Cortex of kidney (tissue), 1 donor: ENCODE measurements around the gene SBF1.

Experiments used
- DNase-seq: peaks from one replicate; lab custom pipeline; 2025; lab: John Stamatoyannopoulos, UW

Gene SBF1

DNA sequence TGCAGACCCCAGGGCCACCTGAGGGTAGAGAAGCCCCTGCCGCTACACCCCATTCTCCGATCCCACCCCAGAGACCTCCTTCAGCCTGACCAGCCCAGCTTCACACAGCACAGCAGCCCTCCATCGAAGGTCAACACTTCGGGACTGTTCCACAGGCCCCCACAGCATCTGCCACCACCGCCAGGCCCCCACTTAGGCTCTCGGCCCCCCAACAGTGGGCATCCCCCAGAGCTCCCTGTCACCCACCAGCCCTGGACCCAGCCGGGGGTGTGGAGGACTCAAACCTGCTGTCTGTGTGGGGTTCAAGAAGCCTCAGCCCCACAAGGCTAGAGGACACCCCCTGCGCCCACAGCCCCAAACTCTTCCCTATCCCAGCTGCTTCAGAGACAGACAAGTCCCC is 6.2 kb downstream of the SBF1 start:
- no peak for DNase-seq

DNA sequence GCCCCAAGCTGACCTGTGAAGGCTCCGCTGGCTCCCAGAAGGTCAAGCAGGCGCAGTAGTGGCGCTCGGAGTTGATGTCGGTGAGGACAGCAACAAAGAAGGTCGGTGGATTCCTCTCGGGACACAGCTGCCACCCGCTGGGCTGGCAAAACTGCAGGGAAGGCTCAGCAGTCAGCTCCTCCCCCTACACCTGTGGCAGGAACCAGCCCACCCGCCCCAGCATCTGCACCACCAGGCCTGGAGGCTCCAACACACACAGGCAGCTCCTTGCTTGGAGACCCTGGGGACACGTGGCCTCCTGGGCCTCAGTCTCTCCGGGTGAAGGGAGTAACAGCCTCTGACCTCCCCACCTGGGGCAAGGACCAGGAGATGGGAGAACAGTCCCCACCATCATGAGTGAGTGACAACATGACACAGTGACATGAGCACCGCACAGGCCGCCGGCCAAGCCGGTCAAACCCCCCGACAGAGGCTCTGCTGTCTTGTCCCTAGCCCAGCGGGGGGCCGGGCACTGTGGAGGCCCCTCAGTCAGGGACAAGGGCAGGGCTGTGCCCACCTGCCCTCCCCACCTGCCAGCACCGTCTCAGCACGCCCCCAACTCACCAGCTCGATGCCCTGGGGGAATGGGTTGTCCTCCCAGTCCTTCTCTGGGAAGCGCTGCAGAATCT is 6.9 kb downstream of the SBF1 start:
- no peak for DNase-seq

DNA sequence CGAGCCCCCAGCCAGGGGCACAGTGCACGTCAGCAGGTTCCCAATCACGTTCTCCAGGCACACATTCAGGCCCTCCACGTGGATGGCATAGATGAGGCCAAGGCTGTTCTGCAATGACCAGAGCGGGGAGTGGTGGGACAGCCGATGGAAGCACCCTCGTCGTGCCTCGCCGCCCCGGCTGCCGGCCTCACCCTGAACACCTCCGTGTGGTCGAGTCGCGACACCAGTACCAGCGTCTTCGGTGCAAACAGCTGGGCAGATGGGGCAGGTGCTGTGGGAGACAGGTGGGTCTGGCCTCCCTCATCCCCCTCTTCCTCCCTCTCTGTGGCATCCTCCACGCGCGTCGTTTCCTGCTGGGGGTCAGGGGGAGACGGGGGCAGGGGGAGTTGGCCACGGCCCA is 7.5 kb downstream of the SBF1 start:
- DNase-seq = no peak

DNA sequence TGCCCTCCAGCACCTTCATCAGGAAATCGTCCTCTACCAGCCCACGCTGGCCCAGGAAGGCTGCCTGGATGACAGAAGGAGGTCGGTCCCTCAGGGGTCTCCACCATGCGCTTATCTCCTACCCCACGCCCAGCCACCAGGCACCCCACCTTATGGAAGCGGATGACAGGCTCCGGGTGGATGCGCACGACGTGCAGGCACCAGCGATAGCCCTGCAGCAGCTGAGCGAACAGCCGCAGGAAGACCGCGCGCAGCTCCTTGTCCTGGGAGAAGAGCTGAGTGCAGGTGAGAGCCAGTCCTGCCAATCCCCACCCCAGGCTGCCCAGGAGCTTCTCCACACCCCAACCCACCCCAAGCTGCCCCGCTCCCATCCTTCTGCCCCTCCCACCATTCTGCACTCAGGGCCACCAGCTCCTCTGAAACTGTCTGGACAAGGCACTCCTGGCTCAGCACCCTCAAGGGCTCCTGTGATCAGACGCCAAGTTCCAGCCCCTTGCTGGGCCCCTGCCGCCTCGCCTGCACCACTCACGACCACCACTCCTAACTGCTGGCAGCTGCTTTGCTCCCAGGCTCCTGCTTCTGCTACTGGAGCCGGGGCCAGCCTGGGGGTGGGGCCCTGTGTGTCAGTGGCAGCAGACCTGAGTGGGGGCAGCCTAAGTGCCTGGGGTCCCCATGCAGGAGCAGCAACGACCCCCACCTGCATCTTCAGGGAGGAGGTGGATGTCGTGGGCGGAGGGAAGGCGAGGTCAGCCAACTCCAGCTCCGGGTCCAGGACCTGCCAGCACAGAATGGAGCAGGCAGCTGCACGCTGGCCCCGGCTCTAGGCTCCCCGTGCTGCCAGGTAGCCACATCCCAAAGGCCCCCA is 9.5 kb downstream of the SBF1 start:
- DNase-seq = no peak

DNA sequence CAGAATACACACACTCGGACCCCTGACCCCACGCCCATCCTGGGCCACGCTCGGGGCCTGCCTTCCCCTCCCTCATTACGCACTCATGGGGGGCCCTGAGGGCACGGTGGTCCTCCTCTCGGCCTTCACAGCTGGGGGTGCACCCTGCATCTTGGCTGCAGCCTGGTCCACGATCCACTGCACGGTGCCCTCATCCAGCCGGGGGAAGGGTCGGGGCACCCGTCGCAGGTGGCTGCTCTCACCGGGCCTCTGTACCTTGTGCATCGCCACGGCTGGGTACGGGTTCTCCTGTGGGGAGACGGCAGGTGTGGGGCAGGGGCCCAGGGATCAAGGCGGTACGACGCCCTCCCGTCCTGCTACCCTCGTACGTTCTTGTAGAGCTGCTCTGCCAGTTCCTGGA is 10.4 kb downstream of the SBF1 start:
- DNase-seq = no peak

DNA sequence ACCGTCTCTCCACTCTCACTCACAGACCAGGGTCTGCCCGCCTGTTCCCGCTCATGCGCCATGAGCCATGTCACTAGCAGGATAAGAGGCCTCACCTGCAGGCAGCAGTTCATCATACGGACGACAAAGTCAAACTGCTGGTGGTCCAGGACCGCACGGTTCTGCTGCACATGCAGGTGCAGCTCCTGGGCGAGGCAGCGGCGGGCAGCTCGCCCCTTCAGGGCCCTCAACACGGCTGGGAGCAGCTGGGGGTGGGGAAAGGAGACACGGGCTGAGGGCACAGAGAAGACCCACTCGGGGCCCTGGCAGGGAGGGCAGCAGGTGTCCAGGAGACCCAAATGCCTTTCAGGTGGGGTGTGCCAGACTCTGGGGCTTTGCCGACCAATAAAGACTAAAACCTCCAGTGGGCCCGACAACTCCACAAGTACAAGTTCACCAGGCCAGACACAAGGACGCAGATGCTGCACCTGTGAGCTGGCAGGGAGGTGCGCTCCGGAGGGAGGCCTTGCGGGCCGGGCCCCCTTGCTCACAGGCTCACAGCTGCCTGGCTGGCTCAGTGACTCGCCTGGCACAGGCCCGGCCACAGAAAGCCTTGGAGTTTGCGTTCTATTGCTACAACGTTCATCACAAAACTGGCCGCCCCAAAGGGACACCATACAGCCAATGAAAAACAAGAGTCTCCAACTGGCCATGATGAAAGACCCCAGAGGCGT is 11.5 kb downstream of the SBF1 start:
- no peak for DNase-seq

DNA sequence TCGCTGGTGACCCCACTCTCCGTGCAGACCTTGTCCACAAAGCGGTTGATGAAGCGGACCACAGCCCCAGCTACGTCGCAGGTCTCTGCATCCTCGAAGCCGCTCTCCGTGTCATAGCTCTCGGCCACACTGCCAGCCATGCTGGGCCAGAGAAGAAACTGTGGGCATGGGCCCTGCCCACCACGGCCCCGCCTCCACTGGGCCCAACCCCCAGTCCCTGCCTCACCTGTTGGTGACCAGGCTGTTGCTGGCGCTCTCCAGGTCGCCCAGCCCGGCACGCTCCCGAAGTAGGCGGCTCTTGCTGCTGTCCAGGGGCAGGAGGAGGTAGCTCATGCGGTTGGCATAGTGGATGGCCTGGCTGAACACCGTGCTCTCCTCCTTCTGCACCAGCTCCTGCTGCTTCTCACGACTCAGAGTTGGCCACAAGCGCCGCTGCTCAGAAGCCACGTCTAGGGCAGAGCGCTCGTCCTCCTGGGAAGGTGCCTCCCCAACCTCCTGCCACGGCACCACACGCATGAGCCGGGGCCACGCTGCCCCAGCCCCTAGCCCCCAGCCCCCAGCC is 12.8 kb downstream of the SBF1 start:
- no peak for DNase-seq

DNA sequence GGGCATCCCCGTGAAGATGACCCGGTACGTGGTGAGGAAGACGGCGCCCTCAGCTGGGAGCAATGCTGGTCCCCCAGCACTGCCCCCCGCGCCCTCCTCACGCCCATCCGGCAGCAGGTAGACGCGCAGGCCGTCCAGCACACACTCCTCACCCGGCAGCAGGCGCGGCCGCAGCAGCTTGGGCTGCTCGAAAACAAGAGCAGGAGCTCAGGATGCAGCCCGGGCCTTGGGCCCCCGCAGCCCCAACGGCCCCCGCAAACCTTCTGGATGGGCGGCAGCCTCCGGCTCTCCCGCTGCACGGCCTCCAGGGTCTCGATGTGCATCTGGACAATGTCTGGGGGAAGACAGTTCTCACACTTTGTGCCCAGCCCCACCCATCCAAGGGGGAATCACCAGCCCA is 13.3 kb downstream of the SBF1 start:
- DNase-seq = no peak

DNA sequence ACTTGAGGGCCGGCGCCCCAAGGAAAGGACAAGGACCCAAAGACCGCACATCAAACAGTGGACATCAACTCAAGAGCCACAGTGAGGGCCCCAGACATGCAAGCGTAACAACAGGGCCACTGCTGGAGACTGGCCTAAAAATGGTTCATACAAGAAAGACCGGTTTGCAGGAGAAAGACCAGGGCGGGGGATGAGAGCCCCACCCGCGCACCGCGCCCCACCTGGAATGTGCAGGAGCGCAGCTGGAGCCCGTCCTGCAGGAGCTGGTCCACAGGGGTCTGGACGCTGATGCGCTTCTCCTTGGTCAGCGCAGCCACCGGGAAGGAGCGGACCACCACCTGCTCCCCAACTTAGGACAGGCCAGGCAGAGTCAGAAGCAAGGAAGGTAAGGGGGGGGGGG is 13.9 kb downstream of the SBF1 start:
- no peak for DNase-seq

DNA sequence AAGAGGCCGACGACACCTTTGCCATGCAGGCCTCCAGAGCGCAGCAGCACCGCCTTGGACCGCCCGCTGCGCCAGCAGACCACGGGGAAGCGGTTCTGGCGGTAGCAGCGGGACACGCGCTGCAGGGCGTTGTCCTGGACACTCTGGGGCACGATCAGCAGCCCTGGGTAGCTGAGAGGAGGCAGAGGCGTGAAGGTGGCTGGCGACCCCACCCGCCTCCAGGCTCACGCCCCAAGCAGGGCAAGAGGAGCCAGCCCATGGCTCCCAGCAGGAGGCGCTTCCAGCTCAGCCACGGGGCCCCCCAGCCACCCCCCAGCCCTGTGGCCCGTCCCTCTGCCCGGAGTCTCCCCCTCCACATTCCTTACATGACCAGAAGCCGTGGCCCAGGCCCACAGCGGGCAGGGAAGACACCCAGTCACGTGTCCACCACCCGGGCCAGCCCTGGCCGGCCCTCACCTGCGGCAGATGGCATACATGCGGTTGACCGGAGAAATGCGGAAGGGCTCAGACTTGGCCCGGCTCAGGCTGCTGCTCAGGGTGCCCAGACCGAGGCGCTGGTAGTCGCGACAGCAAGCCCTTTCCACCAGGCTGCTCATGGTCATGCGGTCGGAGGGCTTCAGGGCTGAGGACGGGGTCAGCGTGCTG is 15.2 kb downstream of the SBF1 start:
- no peak for DNase-seq

DNA sequence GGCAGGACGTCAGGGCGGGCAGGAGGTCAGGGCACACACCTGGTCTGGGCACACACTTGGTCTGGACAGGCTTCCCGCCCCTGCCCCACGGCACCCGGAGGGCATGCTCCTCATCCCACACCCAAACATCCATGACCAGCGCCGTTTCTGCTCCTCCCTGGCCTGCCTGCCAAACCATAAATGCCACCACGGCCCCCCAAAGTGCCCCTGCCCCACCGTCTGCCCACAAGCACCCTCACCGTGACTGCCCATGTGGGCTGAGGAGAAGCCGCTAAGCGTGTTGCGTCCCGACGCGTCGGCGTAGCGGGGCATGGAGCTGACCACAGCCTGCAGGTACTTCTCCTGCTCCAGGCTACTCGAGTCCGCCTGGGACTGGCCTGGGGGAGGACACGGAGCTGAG is 15.8 kb downstream of the SBF1 start:
- no peak for DNase-seq

DNA sequence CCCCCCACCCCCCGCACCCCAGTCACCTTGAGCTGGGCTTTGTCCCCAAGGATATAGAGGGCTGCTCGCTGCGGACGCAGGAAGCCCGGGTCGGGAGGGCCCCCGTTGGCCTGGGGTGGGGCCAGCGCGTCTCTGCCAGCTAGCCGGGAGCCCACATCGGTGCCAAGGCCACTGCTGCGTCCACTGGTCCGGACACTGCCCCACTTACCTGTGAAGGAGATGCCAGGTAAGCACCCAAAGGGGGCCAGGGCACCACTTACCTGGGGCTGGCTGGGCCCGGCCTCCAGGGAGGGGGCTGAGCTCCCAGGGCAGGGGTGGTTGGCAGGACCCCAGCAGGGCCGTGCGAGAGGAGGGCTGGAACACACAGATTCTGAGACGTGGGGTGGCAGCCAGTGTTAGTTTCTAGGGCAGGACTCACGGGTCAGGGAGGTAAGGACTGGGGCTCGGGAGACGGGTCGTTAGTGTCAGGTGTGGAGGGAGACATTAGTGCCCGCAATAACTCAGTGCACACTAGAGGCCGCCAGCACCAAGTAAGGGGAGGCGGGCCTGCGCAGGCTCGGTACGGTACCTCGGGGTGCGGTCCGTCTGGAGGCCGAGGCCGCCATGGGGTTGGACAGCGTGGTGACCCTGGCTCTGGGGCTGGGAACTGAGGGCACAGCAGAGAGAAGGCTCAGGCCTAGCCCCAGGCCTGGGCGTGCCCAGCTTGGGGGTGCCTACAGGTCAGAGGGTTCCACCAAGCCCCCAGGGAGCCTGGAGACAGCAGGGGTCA is 18.2 kb downstream of the SBF1 start:
- DNase-seq = no peak

DNA sequence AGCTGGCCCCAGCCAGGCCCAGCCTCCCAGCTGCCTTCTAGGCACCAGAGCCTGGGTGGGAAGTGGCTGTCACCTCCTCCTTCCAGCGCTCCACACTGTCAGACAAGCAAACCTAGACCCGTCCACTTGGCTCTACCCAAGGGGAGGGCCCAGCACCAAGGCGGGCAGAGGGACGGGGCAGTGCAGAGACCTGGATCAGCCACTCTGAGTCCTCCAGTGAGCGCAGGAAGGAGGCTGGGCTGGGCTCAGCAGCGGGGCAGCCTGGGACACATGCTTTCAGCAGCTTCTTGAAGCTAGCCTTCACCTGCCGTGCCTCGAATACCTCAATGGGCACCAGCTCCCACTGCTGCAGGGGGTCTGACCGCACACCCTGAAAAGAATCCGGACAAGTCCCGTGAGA is 18.8 kb downstream of the SBF1 start:
- DNase-seq = no peak

DNA sequence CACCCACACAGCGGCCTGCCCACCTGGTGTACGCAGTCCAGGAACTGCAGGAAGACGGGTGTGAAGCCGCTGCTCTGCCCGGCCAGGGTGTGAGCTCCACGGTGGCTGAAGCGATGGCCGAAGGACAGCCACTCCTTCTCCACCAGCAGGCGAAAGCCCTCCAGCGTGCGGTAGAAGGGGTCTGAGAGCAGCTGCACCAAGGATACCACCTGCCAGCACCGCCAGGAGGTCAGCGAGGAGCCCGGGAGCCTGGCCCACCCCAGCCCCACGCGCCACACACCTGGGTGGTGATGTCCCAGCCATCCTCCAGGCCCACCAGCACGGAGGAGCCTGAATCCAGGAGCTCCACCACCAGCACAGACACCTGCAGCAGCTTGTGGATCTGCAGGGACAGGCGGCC is 19.6 kb downstream of the SBF1 start:
- DNase-seq = no peak

DNA sequence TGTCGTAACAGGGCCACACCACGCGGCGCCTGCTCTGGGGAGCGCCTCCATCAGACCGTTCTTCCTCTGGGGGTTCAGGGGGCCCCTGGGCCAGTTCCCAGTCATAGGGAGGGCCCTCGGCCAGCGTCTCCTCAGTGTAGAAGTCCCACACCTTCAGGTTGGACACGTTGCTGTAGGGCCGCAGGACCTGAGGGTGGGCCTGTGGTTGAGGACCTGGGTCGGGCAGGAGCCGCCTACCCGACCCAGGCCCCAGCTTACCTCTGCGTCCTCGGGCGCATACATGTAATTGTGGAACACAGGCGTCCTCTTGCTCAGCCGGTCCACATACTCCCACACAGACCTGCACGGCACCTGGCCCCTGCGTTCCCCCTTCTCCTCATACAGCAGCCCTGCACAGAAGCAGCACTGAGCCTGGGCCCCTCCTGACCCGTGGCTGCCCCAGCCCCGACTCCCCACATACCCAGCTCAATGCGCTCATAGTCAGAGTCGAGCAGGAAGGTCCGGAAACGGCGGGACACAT is 20.2 kb downstream of the SBF1 start:
- no peak for DNase-seq

DNA sequence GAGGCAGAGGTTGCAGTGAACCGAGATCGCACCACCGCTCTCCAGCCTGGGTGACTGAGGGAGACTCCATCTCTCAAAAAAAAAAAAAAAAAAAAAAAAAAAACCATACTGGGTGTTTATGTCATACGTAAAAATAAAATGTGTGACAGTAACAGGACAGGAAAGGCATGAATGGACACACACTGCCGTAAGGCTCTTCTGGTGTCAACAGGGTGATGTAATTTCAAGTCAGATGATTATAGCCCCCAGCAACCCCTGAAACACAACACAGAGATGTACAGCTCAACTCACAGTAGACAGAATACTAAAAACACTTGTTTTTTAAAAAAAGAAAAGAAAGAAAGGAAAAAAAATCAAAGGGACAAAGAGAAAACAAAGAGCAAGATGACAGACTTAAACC is 22.2 kb downstream of the SBF1 start:
- DNase-seq = no peak

DNA sequence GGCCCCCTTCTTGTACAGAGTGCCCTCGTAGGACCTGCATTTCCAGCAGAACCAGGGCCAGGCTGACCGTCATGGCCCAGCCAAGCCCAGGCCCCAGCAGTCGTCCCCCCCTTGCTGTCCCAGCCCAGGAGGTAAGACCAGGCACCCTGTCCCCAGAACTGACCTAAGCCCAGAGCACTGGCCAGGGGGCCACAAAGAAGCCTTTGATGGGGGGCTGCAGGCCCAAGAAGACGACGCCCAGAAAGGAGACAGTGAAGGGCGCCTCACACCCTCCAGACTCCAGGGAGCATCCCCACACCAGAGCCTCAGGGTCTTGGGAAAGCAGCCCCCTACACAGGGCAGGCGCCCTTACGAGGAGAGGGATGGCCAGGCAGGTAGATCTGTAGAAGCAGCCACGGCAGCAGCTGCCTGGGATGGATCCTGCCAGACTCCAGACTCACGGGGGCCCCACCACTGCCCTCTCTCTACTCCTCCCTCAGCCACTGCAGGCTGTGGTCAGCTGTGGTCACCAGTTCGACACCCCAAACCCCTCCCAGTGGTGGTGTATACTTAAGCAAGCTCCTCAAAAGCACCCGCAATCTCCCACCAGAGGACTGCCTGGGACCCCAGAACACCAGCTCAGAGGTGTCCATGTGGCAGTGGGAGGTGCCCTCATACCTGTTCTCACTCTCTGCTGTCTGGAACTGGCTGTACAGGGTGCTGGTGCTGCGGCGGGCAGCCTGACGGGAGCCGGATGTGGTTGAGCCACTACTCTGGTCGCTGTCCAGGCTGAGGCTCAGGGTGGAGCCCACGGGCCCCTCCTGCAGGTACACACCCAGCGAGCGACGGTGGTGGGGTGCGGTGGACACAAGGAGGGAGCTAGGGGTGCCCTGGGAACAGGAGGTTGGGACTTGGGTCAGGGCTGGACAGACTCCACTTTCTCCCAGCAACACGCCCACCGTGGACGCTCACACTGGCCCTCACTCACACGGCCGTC is 27.0 kb downstream of the SBF1 start:
- no peak for DNase-seq

DNA sequence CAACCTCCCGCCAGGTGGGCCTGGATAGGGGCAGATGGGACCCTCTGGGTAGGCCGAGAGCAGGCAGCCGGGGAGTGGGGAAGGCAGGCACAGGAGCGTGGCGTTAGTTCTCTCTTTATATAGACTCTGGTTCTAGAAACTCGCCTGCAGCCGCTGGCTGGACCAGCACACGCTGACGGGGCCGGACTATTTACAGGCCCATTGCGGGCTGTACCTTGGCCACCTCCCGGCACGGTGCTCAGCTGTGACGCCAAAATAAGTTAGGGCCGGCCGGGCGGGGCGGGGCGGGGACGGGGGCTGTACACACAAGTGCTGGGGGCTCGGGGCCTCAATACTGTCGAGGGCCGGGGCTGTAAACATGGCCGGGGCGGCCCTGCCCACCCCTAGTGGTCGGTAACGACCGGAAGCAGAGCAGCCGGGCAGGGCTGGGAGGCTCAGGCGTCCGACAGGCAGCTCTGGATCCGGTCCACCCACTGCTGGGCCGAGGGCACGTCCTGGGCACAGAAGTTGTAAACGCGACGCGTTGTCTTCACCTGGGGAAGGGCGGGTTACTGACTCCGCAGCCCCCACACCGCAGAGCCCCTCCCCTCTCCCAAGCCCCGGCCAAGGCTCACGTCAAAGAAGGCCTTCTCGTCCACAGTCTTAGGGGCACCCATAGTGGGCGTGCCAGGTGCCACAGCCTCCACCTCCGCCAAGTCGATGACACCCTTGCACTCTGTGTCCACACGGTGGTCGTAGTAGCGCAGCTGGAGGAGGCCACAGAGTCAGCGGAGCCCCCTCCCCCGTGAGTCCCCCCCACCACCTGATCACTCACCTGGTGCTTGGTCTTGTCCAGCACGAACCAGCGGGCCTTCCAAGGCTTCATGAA is 27.9 kb downstream of the SBF1 start:
- no peak for DNase-seq
